Neural crest cell (in vitro differentiated cells): Measurements from ENCODE around the gene CLVS2. TPM values are rescaled to one million over a fixed set of nuclear protein-coding genes. Genes with fewer than 3 reads are reported as not detected.

Experiments used
- DNase-seq: peaks from one replicate; pipeline ENCODE4 v3.0.0; 2021; ENCODE audit warnings: low read depth, mixed read lengths, low spot score
- H3K27ac Mint-ChIP-seq: one replicate; pipeline ENCODE4 v1.8.0; 2021; ENCODE audit warnings: mild to moderate bottlenecking, mixed read lengths; ENCODE audit not compliant: unreplicated experiment
- H3K27me3 Mint-ChIP-seq: 2 replicates; pipeline ENCODE4 v1.8.0; 2021; ENCODE audit warnings: low read depth, mild to moderate bottlenecking, mixed read lengths
- H3K36me3 Mint-ChIP-seq: 2 replicates; pipeline ENCODE4 v1.8.0; 2021; ENCODE audit warnings: low read depth, mild to moderate bottlenecking, mixed read lengths
- H3K4me1 Mint-ChIP-seq: 2 replicates; pipeline ENCODE4 v1.8.0; 2021; ENCODE audit warnings: mixed read lengths
- H3K4me3 Mint-ChIP-seq: one replicate; pipeline ENCODE4 v1.8.0; 2021; ENCODE audit warnings: mild to moderate bottlenecking, mixed read lengths
- H3K9me3 Mint-ChIP-seq: 2 replicates; pipeline ENCODE4 v1.8.0; 2021; ENCODE audit warnings: mixed read lengths
- total RNA-seq: library from RNA; stranded (reverse); gene quantifications from 2 replicates; pipeline ENCODE4 v1.2.1, GENCODE V29; 2021
- TF ChIP-seq, protein P1 (sequence below): fragments of 200-600 bp; sonication (generic); conservative IDR thresholded peaks from 2 replicates; pipeline ENCODE4 v1.5.0; 2021; ENCODE audit warnings: antibody characterized with exemption, mild to moderate bottlenecking

Gene CLVS2
- total RNA-seq, 1 donor from 2014 or later = 1.2 TPM

DNA sequence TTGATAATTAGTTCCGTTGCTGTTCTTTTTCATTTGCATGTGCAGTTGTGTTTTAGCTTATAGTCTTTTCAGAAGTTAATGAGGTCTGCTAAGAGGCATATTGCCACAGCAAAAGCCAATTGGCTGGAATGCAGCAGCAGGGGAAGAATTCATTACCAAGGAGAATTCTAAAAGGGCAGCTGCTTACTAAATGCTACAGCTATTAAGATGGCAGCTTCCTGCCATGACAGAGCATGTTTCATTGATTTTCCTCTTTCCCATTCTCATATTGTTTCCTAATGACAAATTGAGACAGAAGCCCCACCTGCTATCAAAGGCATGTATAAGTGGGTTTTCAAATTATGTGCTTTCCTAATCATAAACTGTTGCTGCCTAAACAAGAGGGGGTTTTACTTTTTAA, 66.6 kb downstream of the CLVS2 start:
- H3K27ac Mint-ChIP-seq = peak overlapping the region; percentile 66

DNA sequence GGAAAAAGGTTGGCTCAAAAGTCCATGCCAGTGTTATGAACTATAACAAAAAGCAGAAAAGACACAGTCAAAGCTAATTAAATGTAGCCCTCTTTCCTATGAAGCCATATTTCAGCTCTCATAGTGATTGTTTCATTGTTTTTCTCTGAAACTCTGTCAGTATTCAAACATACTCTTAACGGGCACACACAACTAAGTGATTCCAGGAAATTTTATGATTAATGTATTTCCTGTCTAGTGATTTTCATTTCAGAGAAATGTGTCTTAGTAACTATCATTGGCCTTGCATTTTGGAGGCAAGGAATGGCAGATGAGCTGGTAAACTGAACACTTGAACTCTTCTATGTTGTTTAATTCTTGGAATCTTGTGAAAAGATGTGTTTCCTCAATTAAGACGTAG, 68.0 kb downstream of the CLVS2 start:
- TF ChIP-seq, protein P1, sequence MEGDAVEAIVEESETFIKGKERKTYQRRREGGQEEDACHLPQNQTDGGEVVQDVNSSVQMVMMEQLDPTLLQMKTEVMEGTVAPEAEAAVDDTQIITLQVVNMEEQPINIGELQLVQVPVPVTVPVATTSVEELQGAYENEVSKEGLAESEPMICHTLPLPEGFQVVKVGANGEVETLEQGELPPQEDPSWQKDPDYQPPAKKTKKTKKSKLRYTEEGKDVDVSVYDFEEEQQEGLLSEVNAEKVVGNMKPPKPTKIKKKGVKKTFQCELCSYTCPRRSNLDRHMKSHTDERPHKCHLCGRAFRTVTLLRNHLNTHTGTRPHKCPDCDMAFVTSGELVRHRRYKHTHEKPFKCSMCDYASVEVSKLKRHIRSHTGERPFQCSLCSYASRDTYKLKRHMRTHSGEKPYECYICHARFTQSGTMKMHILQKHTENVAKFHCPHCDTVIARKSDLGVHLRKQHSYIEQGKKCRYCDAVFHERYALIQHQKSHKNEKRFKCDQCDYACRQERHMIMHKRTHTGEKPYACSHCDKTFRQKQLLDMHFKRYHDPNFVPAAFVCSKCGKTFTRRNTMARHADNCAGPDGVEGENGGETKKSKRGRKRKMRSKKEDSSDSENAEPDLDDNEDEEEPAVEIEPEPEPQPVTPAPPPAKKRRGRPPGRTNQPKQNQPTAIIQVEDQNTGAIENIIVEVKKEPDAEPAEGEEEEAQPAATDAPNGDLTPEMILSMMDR = no peak
- no peak for DNase-seq
- H3K4me1 Mint-ChIP-seq = peaks cover 19% of the 10 kb centered on the region
- no peak overlapping the region for H3K4me3 Mint-ChIP-seq
- H3K27ac Mint-ChIP-seq = no peak overlapping the region
- no peaks in the 10 kb centered on the region for H3K27me3 Mint-ChIP-seq
- H3K36me3 Mint-ChIP-seq = no peaks in the 10 kb centered on the region
- no peaks in the 10 kb centered on the region for H3K9me3 Mint-ChIP-seq

More for the DNA sequence above, 66.6 kb downstream of the CLVS2 start:
- TF ChIP-seq, protein P1 = no peak
- Mint-ChIP-seq H3K36me3 (no peaks in the 10 kb centered on the region), H3K27me3 (no peaks in the 10 kb centered on the region), H3K9me3 (no peaks in the 10 kb centered on the region), H3K4me3 (no peak overlapping the region), H3K4me1 (peaks cover 19% of the 10 kb centered on the region)
- DNase-seq = no peak

DNA sequence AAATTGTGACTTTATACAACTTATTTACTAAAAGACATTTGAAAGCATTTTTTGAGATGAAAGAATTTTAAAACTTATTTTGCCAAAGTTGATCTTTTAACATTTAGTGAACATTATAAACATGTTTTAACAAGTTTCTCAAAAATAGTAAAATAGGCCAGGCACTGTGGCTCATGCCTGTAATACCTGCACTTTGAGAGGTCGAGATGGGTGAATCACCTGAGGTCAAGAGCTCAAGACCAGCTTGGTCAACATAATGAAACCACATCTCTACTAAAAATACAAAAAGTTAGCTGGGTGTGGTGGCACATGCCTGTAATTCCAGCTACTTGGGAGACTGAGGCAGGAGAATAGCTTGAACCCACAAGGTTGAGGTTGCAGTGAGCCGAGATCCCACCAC, 78.6 kb downstream of the CLVS2 start:
- no peaks in the 10 kb centered on the region for H3K36me3 Mint-ChIP-seq
- no peak for DNase-seq
- no peak overlapping the region for H3K27ac Mint-ChIP-seq
- H3K9me3 Mint-ChIP-seq = no peaks in the 10 kb centered on the region
- peaks cover 38% of the 10 kb centered on the region for H3K27me3 Mint-ChIP-seq
- H3K4me1 Mint-ChIP-seq = no peaks in the 10 kb centered on the region
- TF ChIP-seq, protein P1 = no peak
- H3K4me3 Mint-ChIP-seq = no peak overlapping the region

DNA sequence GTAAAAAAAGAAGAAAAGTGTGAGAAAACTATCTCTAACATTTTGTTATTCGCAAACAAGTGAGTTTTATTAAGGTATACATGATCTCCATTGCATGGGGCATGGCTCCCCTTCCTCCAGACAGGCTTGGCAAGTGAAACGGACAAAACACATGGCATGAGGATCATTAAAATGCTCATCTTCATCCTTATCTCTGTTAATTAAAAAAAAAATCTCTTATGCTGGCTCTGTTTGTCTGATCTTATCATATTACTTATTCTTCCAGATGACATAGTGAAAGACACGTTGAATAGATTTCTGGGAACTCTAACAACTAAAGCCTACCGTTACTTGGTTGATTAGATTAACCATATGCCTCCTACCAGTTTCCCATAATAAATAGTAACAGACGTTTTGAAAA, 89.4 kb downstream of the CLVS2 start:
- no peaks in the 10 kb centered on the region for H3K27me3 Mint-ChIP-seq
- no peak overlapping the region for H3K27ac Mint-ChIP-seq
- H3K36me3 Mint-ChIP-seq = no peaks in the 10 kb centered on the region
- no peaks in the 10 kb centered on the region for H3K9me3 Mint-ChIP-seq
- no peak overlapping the region for H3K4me3 Mint-ChIP-seq
- DNase-seq = no peak
- H3K4me1 Mint-ChIP-seq = no peaks in the 10 kb centered on the region
- TF ChIP-seq, protein P1 = no peak

DNA sequence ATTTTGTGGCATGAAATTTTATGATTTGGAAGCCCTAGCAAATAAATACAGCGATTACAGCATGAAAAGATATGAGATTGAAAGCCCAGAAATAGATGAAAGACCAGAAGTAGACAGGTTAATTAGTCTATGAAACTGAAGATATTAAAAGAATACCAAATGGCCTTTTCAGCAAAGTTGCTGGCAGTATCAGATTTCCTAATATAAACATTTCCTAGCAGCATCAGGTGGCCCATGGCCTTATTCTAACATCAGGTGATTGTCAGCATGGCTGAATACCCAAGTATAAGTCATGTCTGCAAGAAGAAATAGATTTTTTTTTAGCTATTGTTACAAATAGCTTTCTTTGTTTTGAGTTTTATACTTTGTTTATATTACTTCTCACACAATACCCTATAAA, 93.2 kb downstream of the CLVS2 start:
- Mint-ChIP-seq H3K27ac (no peak overlapping the region), H3K9me3 (no peaks in the 10 kb centered on the region), H3K36me3 (no peaks in the 10 kb centered on the region), H3K4me3 (no peak overlapping the region), H3K4me1 (no peaks in the 10 kb centered on the region), H3K27me3 (peaks cover 4% of the 10 kb centered on the region)
- TF ChIP-seq, protein P1 = no peak
- DNase-seq = no peak
